H1 (cell line): Measurements from ENCODE around the gene PIBF1. TPM values are rescaled to one million over a fixed set of nuclear protein-coding genes. Genes with fewer than 3 reads are reported as not detected.

Experiments
- polyA plus RNA-seq, 7 experiments: library from polyadenylated mRNA; depleted of rRNA in 3 of 7; stranded (reverse) in 5 of 7; unstranded in 2 of 7; fragments of >200 nt in 5 of 7; fragments of 200-250 nt in 2 of 7; gene quantifications; 1 replicate in 5 of 7; 2 replicates in 1 of 7; 4 replicates in 1 of 7; pipeline versions ENCODE4 v1.2.1 to v1.2.3, GENCODE V29; 2011 to 2013; ENCODE audit warnings: missing spikeins in 2 of 7, mixed read lengths in 2 of 7
- total RNA-seq: library from RNA; stranded (reverse); fragmentation: NEBNext Ultra II Directional; extraction: Animal tissue kit (Norgen Biotek cat#: 25700); gene quantifications from 2 replicates; pipeline ENCODE4 v1.2.1, GENCODE V29; 2021
- TF ChIP-seq, protein P1 (sequence below): IDR thresholded peaks from 2 replicates; pipeline ENCODE4 v1.6.1; 2011; ENCODE audit warnings: low read depth, mild to moderate bottlenecking, low read length; ENCODE audit not compliant: insufficient read depth

Gene PIBF1
- total and polyA plus RNA-seq, 2 of the 8 experiments (the other 6 are each of a cell fraction or from before 2014, with no cell fraction given), result 1.1 to 13.2 TPM

GRCh38 chr13:72839831-72840426 is 58.0 kb downstream of the PIBF1 start (continued):
- TF ChIP-seq, protein P1, sequence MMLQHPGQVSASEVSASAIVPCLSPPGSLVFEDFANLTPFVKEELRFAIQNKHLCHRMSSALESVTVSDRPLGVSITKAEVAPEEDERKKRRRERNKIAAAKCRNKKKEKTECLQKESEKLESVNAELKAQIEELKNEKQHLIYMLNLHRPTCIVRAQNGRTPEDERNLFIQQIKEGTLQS, result no peak
- TF ChIP-seq, all 59 proteins: peak for 4
